ENCODE measurements around the gene AKT1.
A peak's percentile ranks its signal among the peaks of the same experiment; 100 is the strongest.

AKT1 gene

DNA sequence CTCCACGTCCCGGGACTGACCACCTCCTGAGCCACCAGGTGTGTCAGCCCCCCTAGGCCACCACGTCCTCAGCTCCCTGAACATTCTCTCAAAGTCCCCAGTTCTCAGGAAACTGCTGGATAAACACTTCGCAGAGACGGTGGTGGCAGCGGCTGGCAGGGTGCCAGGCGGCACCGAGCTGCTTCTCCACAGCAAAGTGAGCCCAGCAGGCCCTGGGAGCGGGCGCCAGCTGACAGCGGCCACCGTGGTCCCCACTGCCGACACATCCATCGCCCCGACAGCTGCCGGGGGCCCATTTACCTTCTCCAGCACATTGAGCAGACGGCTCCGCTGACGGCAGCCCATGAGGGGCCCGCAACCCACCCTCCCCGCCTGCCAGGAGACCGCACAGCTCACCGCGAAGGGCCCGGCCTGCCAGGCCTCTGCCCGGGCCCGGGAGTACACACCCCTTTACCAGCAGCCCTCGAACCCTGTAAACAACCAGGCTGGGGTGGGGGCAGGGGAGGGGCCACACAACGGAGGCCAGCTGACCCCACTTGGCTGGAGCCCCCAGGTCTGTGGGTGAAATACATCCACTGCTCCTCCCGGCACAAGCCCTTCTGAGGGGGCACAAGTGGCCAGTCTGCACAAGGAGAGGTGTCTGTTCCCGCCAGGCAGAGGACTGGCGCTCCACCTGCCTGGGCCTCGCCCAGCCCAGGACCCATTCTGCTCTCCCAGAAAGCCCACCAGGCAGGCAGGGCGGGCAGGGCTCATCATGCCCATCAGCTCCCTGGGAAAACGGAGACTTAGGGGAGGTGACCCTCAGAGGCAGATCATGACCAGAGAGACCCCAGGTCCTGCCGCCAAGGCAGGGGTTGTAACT is 10.5 kb downstream of the AKT1 start:
- DNase-seq, result peak; percentile 94

- peak; percentile 56 for DNase-seq
Observed at GRCh38 chr14:104784218-104784568, 11.4 kb downstream of the AKT1 start.

GRCh38 chr14:104783484-104784217 is 11.9 kb downstream of the AKT1 start:
- no peak for DNase-seq

DNA sequence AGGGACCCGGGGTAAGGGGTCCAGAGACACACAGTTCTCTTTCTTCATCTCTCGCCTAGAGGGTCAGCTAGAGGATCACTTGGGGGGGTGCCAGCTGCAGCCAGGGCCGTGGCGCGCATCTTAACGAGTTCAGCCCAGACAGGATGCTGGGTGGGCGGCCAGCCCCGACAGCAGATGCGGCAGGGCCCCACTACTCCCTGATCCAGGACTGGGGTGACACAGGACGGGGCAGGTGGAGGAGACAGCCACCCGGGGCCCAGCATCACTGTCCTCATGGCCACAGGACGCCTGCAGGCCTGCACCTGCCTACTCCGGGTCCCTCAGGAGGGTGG is 12.8 kb downstream of the AKT1 start:
- no peak for DNase-seq

- DNase-seq, result no peak
Observed at GRCh38 chr14:104782086-104782807, 13.3 kb downstream of the AKT1 start.

DNA sequence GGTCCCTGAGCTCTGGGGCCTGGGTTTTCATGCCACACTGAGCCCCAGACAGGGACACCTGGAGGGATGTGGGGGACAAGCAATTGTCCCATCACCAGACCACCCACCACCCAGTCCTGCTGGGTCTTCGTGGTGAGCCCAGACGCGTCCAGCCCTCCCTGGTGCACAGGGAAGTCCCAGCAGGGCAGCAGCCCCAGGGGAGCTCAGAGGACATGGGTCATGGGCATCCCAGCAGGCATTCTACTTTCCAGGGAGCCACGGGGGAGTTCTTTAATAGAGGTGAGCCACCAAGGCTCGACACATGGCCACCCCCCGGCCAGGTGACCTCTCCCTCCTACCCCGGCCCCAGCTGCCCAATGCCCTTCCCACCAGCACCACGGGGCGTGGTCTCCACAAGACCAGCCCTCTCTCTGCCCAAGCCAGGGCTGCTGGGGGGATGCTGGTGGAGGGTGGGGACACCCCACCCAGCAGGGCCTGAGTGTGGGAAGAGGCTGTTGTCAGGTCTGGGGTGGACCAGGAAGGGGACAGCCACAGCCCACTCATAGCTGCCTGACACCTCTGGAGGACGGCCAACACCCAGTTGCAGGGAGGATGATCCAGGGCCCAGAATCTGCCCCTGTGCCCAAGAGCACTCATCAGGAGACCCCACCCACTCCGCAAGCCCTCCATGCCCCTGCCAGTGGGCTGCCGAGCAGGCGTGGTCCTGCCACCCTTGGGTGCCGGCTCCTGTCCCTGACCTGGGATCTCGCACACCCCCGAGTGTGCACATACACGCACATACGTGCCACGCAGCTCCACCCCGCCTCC is 14.1 kb downstream of the AKT1 start:
- DNase-seq, result no peak

- no peak for DNase-seq
Observed at GRCh38 chr14:104780513-104781030, 15.0 kb downstream of the AKT1 start.

GRCh38 chr14:104779776-104780512 is 15.6 kb downstream of the AKT1 start:
- DNase-seq, result no peak

DNA sequence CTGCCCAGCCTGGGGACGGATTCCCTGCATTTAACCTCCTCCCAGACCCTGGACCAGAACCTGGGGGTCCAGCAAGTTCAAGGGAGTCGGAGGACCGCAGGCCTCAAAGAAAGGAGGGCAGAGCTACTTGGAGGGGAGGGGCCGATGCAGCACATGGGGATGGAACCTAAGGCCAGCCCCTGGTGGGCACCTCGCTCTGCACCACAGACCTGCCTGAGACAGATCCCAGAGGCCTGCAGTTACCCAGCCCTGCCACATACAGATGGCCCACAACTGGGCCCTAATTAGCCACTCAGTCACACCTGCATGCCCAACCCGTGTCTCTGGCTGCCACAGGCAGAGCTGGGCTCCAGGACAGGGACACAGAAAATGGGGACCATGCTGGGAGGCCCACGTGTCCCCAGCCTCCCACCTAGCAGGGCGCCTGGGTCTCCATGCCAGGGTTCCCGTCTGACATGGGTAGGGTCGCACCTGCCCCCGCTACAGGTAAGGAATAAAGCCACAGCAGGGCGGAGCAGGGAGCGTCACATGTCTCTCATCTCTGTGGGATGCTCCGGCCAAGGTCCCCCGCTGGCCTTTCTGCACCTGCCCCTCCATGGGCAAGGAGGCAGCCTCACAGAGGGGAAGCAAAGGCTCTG is 16.7 kb downstream of the AKT1 start:
- DNase-seq, result peak; percentile 93

DNA sequence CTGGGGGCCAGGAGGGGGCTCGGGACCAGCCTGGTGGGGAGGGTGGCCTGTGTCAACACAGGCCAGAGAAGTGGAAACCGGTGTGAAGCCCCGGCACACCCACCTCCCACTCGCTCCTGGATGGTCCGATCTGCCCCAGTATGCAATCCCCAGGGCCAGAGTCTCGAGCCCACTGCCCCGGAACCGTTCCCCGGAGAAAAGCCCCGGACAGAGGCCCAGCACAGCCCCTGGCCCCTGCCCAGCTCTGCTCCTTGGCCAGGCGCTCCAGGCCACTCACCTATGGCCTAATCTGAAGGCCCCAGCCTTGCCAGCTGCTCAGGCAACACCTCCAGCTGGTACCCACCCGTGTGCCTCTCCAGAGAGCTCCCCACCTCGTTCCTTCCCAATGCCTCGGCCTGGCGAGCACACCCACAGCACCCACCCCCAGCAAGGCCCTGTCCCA is 17.7 kb downstream of the AKT1 start:
- no peak for DNase-seq

GRCh38 chr14:104776961-104777807 is 18.4 kb downstream of the AKT1 start:
- DNase-seq, result no peak

- DNase-seq, result no peak
Observed at GRCh38 chr14:104776481-104776880, 19.1 kb downstream of the AKT1 start.

- DNase-seq, result no peak
Observed at GRCh38 chr14:104775073-104775489, 20.5 kb downstream of the AKT1 start.

DNA sequence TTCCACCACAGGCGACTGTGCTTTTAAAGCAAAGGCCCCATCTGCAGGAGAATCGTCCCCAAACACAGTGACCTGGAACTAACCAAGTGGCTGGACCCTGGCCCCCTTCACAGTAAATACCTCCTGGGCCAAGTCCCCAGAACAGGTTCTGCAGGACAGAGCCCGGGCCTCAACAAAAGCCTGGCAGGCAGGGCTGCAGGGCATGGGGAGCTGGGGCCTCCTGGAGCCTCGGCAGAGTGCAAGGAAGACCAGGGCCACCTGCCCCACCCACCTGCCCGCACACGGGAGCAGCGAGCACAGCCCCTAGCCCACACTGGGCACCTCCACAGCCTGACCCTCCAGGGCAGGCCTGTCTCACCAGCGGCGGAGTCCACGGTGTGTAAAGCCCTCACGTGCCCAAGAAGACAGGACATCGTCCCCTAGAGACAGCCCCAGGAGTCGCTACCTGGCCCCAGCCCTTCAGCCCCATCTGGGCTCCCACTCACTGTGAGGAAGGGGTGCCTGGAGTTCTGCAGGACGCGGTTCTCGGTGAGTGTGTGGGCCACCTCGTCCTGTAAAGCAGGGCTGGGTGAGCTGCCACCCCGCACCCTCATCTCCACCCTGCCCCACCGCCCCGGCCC is 21.0 kb downstream of the AKT1 start:
- no peak for DNase-seq

- peak; percentile 71 for DNase-seq
Observed at GRCh38 chr14:104773505-104774452, 21.8 kb downstream of the AKT1 start.

- DNase-seq, result no peak
Observed at GRCh38 chr14:104772707-104773504, 22.6 kb downstream of the AKT1 start.

DNA sequence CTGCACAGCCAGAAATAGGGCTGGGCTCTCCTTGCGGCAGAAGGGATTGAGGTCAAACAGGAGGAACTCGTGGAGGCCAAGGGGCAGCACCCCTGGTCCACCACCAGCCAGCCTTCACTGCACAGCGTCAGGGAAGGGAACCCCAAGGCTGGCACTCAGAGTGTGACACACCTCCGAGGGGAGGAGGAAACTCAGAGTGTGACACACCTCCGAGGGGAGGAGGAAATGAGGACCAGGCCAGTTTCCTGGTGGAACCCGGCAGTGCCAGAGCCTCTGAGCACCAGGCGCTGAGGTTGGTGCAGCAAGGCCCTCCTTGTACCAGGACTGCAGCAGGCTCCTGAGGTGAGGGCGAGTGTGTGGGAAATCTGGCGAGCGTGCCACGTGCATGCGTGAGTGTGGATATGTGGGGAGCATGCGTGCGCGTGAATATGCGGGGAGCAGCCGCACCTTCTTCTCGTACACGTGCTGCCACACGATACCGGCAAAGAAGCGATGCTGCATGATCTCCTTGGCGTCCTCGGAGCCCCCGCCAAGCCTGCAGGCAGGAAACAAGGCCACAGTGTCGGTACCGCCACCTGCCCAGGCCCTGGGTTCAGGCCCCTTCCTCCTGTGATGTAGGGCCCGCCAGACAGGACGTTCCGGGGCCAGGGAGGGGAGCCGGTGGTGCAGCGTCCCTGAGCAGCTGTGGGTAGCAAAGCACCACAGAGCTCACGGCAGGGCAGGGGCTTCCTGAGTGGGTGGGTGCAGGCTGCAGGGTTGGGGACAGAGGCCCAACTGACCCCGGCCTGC is 23.4 kb downstream of the AKT1 start:
- no peak for DNase-seq

Measured in COR-L47 (cell line).